PC-9 (cell line): ENCODE results near the gene PGBD5. TPM values are rescaled to one million over a fixed set of nuclear protein-coding genes. Genes with fewer than 3 reads are reported as not detected.

Experiments used
- BruUV-seq: library from RNA; stranded (reverse); fragments of 400-500 nt; replicated peaks from 2 replicates; lab custom pipeline; 2021; lab: Mats Ljungman, UMichigan
- CTCF ChIA-PET: fragments of 300-600 bp; sonication (Branson Sonifier 250); formaldehyde crosslinking; loops from one replicate; lab custom pipeline; 2022; ENCODE audit warnings: antibody characterized with exemption; lab: Charles Lee
- POLR2A ChIA-PET: fragments of 300-600 bp; sonication (Branson Sonifier 250); formaldehyde crosslinking; loops from one replicate; lab custom pipeline; 2022; ENCODE audit warnings: antibody characterized with exemption; ENCODE audit not compliant: unreplicated experiment; lab: Charles Lee
- DNase-seq, 2 experiments: peaks; one replicate each; pipeline versions ENCODE4 v3.0.0 to v3.0.0-alpha.2; 2015 to 2022; ENCODE audit warnings: mixed read lengths in 1 of 2
- H2AFZ ChIP-seq: fragments of 200-600 bp; sonication (generic); 2 replicates; pipeline ENCODE4 v1.8.1; 2017; ENCODE audit warnings: antibody characterized with exemption
- H3F3A ChIP-seq: fragments of 200-600 bp; sonication (generic); 2 replicates; pipeline ENCODE4 v1.8.1; 2017; ENCODE audit warnings: antibody characterized with exemption, mild to moderate bottlenecking, low read depth; ENCODE audit not compliant: insufficient read depth
- H3K27ac ChIP-seq: fragments of 200-600 bp; sonication (generic); 2 replicates; pipeline ENCODE4 v1.6.1; 2016; ENCODE audit warnings: mixed run types
- H3K27me3 ChIP-seq: fragments of 200-600 bp; sonication (generic); 2 replicates; pipeline ENCODE4 v1.6.1; 2016; ENCODE audit warnings: low read depth, mixed run types; ENCODE audit not compliant: insufficient read depth
- H3K36me3 ChIP-seq: fragments of 200-600 bp; sonication (generic); 2 replicates; pipeline ENCODE4 v1.6.1; 2016; ENCODE audit warnings: low read depth, mixed run types
- H3K4me1 ChIP-seq: fragments of 200-600 bp; sonication (generic); replicated peaks from 2 replicates; pipeline ENCODE4 v1.6.1; 2016; ENCODE audit warnings: mixed run types; ENCODE audit not compliant: insufficient read depth
- H3K4me2 ChIP-seq: fragments of 200-600 bp; sonication (generic); 2 replicates; pipeline ENCODE4 v1.6.1; 2017; ENCODE audit warnings: mixed run types
- H3K4me3 ChIP-seq: fragments of 200-600 bp; sonication (generic); 2 replicates; pipeline ENCODE4 v1.6.1; 2016; ENCODE audit warnings: mixed run types
- H3K79me2 ChIP-seq: fragments of 200-600 bp; sonication (generic); 2 replicates; pipeline ENCODE4 v1.6.1; 2017; ENCODE audit warnings: low read depth, mixed run types
- H3K9me2 ChIP-seq: fragments of 200-600 bp; sonication (generic); 2 replicates; pipeline ENCODE4 v1.8.1; 2017; ENCODE audit warnings: mild to moderate bottlenecking; ENCODE audit not compliant: insufficient read depth
- H3K9me3 ChIP-seq: fragments of 200-600 bp; sonication (generic); 2 replicates; pipeline ENCODE4 v1.8.1; 2016; ENCODE audit warnings: low read depth; ENCODE audit not compliant: insufficient read depth
- H4K20me1 ChIP-seq: fragments of 200-600 bp; sonication (generic); 2 replicates; pipeline ENCODE4 v1.8.1; 2017; ENCODE audit not compliant: insufficient read depth
- CTCF ChIP-seq: fragments of 200-600 bp; sonication (generic); conservative IDR thresholded peaks from 2 replicates; pipeline ENCODE4 v1.6.1; 2017; ENCODE audit warnings: mixed run types, antibody characterized with exemption, mild to moderate bottlenecking, moderate library complexity
- EZH2 ChIP-seq: fragments of 200-600 bp; sonication (generic); IDR thresholded peaks from 2 replicates; pipeline ENCODE4 v1.8.0; 2017; ENCODE audit warnings: antibody characterized with exemption, low read depth
- intact Hi-C: fragments of 100-400 bp; cut with micrococcal nuclease; formaldehyde crosslinking; loops from one replicate; pipeline ENCODE4 v1.10.0; 2022; ENCODE audit not compliant: unreplicated experiment
- total RNA-seq: library from RNA; stranded (reverse); gene quantifications from 2 replicates; pipeline ENCODE4 v1.2.3, GENCODE V29; 2021

The PGBD5 gene
- total RNA-seq, 1 experiment from 2014 or later: not detected

GRCh38 chr1:230301322-230301721 lies 124.8 kb downstream of the PGBD5 start:
- Histone ChIP-seq H3K27ac (no peak overlapping the region), H3K9me3 (no peaks in the 10 kb centered on the region), H3F3A (no peaks in the 10 kb centered on the region), H3K27me3 (peaks cover under 1% of the 10 kb centered on the region; the same call in 1 of the 2 replicates), H3K9me2 (no peaks in the 10 kb centered on the region), H2AFZ (no peak overlapping the region), H4K20me1 (no peaks in the 10 kb centered on the region), H3K79me2 (no peaks in the 10 kb centered on the region), H3K36me3 (no peaks in the 10 kb centered on the region), H3K4me3 (no peak overlapping the region), H3K4me1 (no peaks in the 10 kb centered on the region), H3K4me2 (no peak overlapping the region)
- no peak for TF ChIP-seq EZH2
- no peak for TF ChIP-seq CTCF
- DNase-seq: no peak
- intact Hi-C loops: no loop called here
- ChIA-PET CTCF (no interaction called here), POLR2A (no interaction called here)
- no TSS peak for BruUV-seq

- Histone ChIP-seq H3K79me2 (no peaks in the 10 kb centered on the region), H3K27me3 (peaks cover 7% of the 10 kb centered on the region; the same call in 1 of the 2 replicates), H3K4me2 (no peak overlapping the region), H3F3A (no peaks in the 10 kb centered on the region), H3K36me3 (no peaks in the 10 kb centered on the region), H4K20me1 (no peaks in the 10 kb centered on the region), H2AFZ (no peak overlapping the region), H3K9me3 (no peaks in the 10 kb centered on the region), H3K4me1 (no peaks in the 10 kb centered on the region), H3K27ac (no peak overlapping the region), H3K4me3 (no peak overlapping the region), H3K9me2 (no peaks in the 10 kb centered on the region)
- DNase-seq: no peak
- TF ChIP-seq CTCF: no peak
- no peak for TF ChIP-seq EZH2
- no TSS peak for BruUV-seq
- POLR2A ChIA-PET: no interaction called here
- CTCF ChIA-PET: no interaction called here
- intact Hi-C loops: no loop called here
Measured at GRCh38 chr1:230300322-230301301, 125.5 kb downstream of the PGBD5 start.

GRCh38 chr1:230299191-230300006 lies 126.7 kb downstream of the PGBD5 start:
- DNase-seq: no peak
- Histone ChIP-seq H3K9me3 (no peaks in the 10 kb centered on the region), H3K36me3 (no peaks in the 10 kb centered on the region), H3K9me2 (no peaks in the 10 kb centered on the region), H3K79me2 (no peaks in the 10 kb centered on the region), H3F3A (no peaks in the 10 kb centered on the region), H3K4me1 (no peaks in the 10 kb centered on the region), H2AFZ (no peak overlapping the region), H3K4me3 (no peak overlapping the region), H3K27me3 (peaks cover 18% of the 10 kb centered on the region; the same call in 1 of the 2 replicates), H3K27ac (no peak overlapping the region), H4K20me1 (no peaks in the 10 kb centered on the region), H3K4me2 (no peak overlapping the region)
- ChIA-PET CTCF (no interaction called here), POLR2A (no interaction called here)
- TF ChIP-seq EZH2: no peak
- TF ChIP-seq CTCF: no peak
- no TSS peak for BruUV-seq
- intact Hi-C loops: no loop called here
